Measurements from ENCODE around the gene ITM2C.

- TF ChIP-seq CTCF (IDR thresholded peaks at IDR 0.05 in 2 of 3, conservative IDR thresholded peaks at IDR 0.05 in 1 of 3; ENCODE audit: insufficient read depth in 2 of 3, low read depth in 1 of 3, low read length in 3 of 3) (no peak), HNRNPLL (IDR thresholded peaks at IDR 0.05; ENCODE audit: low read depth, low read length, poor library complexity, severe bottlenecking) (no peak), ELF1 (tag; IDR thresholded peaks at IDR 0.05) (no peak), BACH1 (tag; IDR thresholded peaks at IDR 0.05) (no peak), ZHX1 (conservative IDR thresholded peaks at IDR 0.05; ENCODE audit: low read length) (no peak), MXI1 (IDR thresholded peaks at IDR 0.05; ENCODE audit: low read depth, low read length) (no peak), CHD1 (IDR thresholded peaks at IDR 0.05; ENCODE audit: low read length) (no peak), ATF2 (CRISPR knock-in tag; IDR thresholded peaks at IDR 0.05) (no peak), REST (IDR thresholded peaks at IDR 0.05; ENCODE audit: borderline replicate concordance) (no peak), REST (CRISPR knock-in tag; IDR thresholded peaks at IDR 0.05; ENCODE audit: low read depth) (no peak), HOMEZ (CRISPR knock-in tag; IDR thresholded peaks at IDR 0.05) (no peak)
These were observed 35.0 kb downstream of the ITM2C start for GRCh38 chr2:230899786-230900185.
